ENCODE data around the gene LAMC3.

The LAMC3 gene

DNA sequence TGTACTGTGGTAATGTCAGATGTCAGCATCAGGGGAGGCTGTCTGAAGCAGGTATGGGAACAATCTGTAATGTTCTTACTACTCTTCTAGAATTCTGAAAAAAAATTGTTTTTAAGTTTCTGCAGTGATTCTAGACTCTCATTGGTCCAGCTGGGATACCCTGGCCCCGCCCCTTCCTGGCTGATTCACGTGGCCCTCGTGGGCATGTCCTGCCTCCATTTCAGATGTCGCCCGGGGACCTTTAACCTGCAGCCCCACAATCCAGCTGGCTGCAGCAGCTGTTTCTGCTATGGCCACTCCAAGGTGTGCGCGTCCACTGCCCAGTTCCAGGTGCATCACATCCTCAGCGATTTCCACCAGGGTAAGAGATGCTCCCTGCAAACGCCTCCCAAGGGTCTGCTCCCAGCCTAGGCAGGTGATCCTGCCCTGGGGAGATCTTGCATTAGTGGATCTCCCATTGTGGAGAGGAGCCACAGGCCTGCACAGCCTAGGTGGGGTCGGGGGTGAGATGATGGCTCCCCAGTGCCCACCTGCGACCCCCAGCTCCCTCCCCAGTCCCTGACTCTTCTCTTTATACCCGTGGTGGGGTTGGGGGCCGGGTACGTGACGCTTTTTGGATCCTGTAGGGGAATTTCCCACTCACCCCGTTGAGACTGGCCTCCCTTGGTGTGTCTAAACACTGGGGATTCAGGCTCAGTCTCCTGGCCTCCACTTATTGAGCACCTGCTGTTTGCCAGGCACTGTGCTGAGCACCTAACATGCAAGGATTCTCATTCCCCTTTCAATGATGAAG lies 36.5 kb downstream of the LAMC3 start:
- no peak for DNase-seq (ENCODE audit: low spot score)

- no peak for DNase-seq (ENCODE audit: low spot score)
These were observed 37.1 kb downstream of the LAMC3 start for GRCh38 chr9:131046093-131046380.

GRCh38 chr9:131046581-131047202 lies 37.7 kb downstream of the LAMC3 start:
- DNase-seq (ENCODE audit: low spot score), result peak; percentile 63

DNA sequence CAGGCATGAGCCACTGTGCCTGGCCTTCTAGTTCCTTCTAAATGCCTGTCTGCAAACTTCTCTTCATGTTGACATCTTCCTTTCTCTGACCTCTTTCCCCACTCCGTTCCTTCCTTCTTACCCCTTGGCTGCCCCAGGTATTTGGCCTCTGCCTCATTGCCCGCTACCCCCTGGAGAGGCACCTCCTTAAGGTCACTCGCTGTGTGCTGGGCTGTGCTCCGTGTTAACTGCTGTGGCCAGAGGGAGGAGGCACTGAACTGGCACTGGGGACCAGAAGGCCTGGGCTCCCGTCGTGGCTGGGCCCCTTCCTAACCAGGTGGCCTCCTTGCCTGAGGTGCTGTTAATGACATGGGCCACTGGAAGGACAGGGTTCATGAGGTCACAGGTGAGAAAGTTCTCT lies 39.4 kb downstream of the LAMC3 start:
- DNase-seq (ENCODE audit: low spot score), result no peak

- DNase-seq (ENCODE audit: low spot score), result no peak
These were observed 39.8 kb downstream of the LAMC3 start for GRCh38 chr9:131048820-131049219.

- DNase-seq (ENCODE audit: low spot score), result no peak
These were observed 41.1 kb downstream of the LAMC3 start for GRCh38 chr9:131049829-131050715.

- DNase-seq (ENCODE audit: low spot score), result no peak
These were observed 41.9 kb downstream of the LAMC3 start for GRCh38 chr9:131050831-131051230.

DNA sequence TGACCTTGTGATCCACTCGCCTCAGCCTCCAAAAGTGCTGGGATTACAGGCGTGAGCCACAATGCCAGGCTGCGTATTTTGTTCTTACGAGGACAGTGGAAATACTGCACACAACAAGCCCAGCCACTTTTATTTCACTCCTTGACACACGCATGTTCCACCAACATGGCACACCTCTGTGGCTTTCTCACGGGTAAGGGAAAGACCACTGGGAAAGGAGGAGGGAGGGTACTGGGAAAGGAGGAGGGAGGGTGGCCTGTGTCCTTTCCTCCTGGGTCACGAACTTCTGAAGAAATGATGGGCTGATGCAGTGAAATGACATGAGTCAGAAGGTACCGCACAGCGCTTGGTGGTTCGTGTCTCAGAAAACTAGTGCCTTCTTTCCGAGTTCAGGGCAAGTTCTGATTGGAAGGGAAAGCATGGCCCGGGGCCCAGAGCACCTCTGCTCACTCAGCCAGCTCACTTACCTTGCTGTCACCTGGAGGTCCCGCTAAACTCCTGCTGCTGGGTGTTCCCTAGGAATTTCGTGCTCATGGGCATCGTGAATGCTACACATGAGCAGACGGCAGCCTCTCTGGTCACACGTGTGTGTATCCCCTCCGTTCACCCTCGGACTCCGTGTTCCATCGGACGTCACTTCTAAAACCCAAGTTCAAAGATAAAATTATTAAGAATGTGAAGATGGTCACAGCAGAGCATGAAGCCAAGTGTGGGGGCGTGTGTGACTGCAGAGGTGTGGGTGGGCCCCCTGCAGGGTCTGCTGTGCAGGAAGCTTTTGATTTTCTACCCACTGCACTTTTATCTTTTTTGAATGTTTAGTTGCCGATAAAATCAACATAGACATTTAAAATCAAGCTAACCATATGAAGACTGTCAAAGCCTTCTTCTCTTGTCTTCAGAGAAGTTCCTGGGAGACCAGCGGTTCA lies 42.9 kb downstream of the LAMC3 start:
- DNase-seq (ENCODE audit: low spot score), result no peak

GRCh38 chr9:131053896-131054295 lies 44.9 kb downstream of the LAMC3 start:
- no peak for DNase-seq (ENCODE audit: low spot score)

DNA sequence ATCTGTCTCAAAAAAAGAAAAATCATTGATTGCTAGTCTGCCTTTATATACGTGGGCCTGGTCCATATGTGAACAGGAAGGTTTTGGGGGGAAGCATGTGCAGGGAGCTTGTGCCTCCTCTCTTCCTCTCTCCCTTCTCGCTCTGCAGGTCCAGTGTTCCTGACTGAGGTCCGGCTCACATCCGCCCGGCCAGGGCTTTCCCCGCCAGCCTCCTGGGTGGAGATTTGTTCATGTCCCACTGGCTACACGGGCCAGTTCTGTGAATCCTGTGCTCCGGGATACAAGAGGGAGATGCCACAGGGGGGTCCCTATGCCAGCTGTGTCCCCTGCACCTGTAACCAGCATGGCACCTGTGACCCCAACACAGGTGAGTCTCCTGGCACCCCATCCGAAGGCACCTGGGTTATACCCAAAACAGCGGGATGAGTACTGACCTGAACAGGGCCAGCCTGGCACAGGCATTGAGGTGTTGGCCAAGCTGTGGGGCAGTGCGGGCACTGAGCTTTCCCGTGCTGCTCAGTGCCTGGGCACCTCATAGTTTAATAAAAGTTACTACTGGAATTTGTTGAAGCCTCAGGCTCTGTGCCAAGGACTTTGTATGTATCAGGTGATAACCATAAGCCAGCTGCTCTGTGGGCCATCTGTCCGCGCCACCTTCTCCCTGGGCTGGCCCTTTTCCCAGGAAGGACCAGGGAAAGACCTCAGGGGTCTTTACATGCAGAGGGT lies 48.0 kb downstream of the LAMC3 start:
- DNase-seq (ENCODE audit: low spot score), result no peak

GRCh38 chr9:131060900-131061630 lies 52.1 kb downstream of the LAMC3 start:
- no peak for DNase-seq (ENCODE audit: low spot score)

- DNase-seq (ENCODE audit: low spot score), result no peak
These were observed 54.0 kb downstream of the LAMC3 start for GRCh38 chr9:131062969-131063368.

DNA sequence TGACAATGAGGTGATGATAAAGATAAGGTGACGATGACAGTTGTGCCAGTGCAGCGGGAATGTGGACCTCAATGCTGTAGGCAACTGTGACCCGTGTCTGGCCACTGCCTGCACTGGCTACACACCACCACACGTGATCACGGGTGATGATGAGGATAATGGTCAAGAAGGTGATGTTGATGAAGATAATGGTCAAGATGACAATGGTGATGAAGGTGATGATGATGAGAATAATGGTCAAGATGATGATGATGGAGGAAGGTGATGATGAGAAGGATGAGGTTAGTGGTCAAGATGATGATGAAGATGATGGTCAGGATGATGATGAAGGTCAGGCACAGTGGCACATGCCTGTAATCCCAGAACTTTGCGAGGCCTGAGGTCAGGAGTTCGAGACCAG lies 56.6 kb downstream of the LAMC3 start:
- DNase-seq (ENCODE audit: low spot score), result no peak

- DNase-seq (ENCODE audit: low spot score), result no peak
These were observed 58.7 kb downstream of the LAMC3 start for GRCh38 chr9:131067625-131068024.

GRCh38 chr9:131068076-131068816 lies 59.3 kb downstream of the LAMC3 start:
- DNase-seq (ENCODE audit: low spot score), result no peak

DNA sequence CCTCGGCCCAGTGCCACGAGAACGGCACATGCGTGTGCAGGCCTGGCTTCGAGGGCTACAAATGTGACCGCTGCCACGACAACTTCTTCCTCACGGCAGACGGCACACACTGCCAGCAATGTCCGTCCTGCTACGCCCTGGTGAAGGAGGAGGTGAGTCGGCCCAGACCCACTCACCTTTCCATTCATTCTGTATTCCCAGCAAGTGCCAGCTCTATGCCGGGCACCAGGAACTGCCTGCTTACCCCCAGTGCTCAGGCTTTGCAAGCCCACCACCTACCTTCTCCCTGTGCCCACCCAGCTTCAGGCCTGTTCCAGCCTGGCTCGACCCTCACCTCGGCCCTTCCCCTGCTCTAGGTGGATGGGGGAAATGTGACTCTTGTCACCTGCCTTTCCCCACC lies 60.7 kb downstream of the LAMC3 start:
- no peak for DNase-seq (ENCODE audit: low spot score)

- DNase-seq (ENCODE audit: low spot score), result no peak
These were observed 63.3 kb downstream of the LAMC3 start for GRCh38 chr9:131072107-131072870.

GRCh38 chr9:131072871-131073237 lies 63.9 kb downstream of the LAMC3 start:
- no peak for DNase-seq (ENCODE audit: low spot score)

Data from CD4-positive, alpha-beta T cell treated with Interleukin-6 at 100 ng/mL for 8 hours (primary cell).